H9 (cell line): ENCODE results near the gene MOXD1. TPM values are rescaled to one million over a fixed set of nuclear protein-coding genes. Genes with fewer than 3 reads are reported as not detected.

ENCODE experiments used
- DNase-seq: peaks from one replicate; pipeline ENCODE4 v3.0.0-alpha.2; 2017
- H2AFZ ChIP-seq: one replicate; pipeline ENCODE4 v1.6.1; 2013; ENCODE audit warnings: mild to moderate bottlenecking, low read length, control low read depth, moderate library complexity
- H2AK5ac ChIP-seq: 2 replicates; pipeline ENCODE4 v1.6.1; 2013; ENCODE audit warnings: low read length, control low read depth, mixed read lengths; ENCODE audit not compliant: insufficient read length
- H2BK120ac ChIP-seq: one replicate; pipeline ENCODE4 v1.6.1; 2013; ENCODE audit warnings: low read depth, mild to moderate bottlenecking, low read length, control low read depth, inconsistent platforms; ENCODE audit not compliant: poor library complexity, severe bottlenecking
- H2BK12ac ChIP-seq: 2 replicates; pipeline ENCODE4 v1.6.1; 2013; ENCODE audit warnings: low read length, control low read depth, mixed read lengths, low read depth; ENCODE audit not compliant: insufficient read length
- H2BK15ac ChIP-seq: 2 replicates; pipeline ENCODE4 v1.6.1; 2013; ENCODE audit warnings: low read depth, low read length, control low read depth
- H2BK20ac ChIP-seq: one replicate; pipeline ENCODE4 v1.6.1; 2013; ENCODE audit warnings: low read depth, mild to moderate bottlenecking, low read length, control low read depth, inconsistent platforms; ENCODE audit not compliant: poor library complexity, severe bottlenecking
- H2BK5ac ChIP-seq: 2 replicates; pipeline ENCODE4 v1.6.1; 2013; ENCODE audit warnings: low read length, control low read depth, mixed read lengths; ENCODE audit not compliant: insufficient read length
- H3K14ac ChIP-seq: 2 replicates; pipeline ENCODE4 v1.6.1; 2013; ENCODE audit warnings: low read length, control low read depth; ENCODE audit not compliant: insufficient read depth
- H3K18ac ChIP-seq: 2 replicates; pipeline ENCODE4 v1.6.1; 2013; ENCODE audit warnings: low read depth, mild to moderate bottlenecking, mixed read lengths, low read length, control low read depth; ENCODE audit not compliant: insufficient read length
- H3K23ac ChIP-seq: 2 replicates; pipeline ENCODE4 v1.6.1; 2013; ENCODE audit warnings: low read length, control low read depth, mixed read lengths, low read depth; ENCODE audit not compliant: insufficient read length
- H3K23me2 ChIP-seq: 2 replicates; pipeline ENCODE4 v1.6.1; 2013; ENCODE audit warnings: low read depth, mild to moderate bottlenecking, mixed read lengths, low read length, control low read depth; ENCODE audit not compliant: insufficient read length, poor library complexity, severe bottlenecking
- H3K27ac ChIP-seq: 2 replicates; pipeline ENCODE4 v1.5.1; 2013; ENCODE audit warnings: low read length, control low read depth, mixed read lengths, low read depth; ENCODE audit not compliant: insufficient read length
- H3K27me3 ChIP-seq: 2 replicates; pipeline ENCODE4 v1.6.1; 2013; ENCODE audit warnings: low read length, control low read depth, inconsistent platforms; ENCODE audit not compliant: insufficient read depth
- H3K4ac ChIP-seq: 2 replicates; pipeline ENCODE4 v1.6.1; 2013; ENCODE audit warnings: low read depth, mild to moderate bottlenecking, control low read depth, inconsistent platforms, low read length, moderate library complexity
- H3K4me1 ChIP-seq: 2 replicates; pipeline ENCODE4 v1.6.1; 2013; ENCODE audit warnings: low read length, control low read depth, inconsistent platforms; ENCODE audit not compliant: insufficient read depth
- H3K4me2 ChIP-seq: 2 replicates; pipeline ENCODE4 v1.6.1; 2013; ENCODE audit warnings: low read length, control low read depth, mixed read lengths; ENCODE audit not compliant: insufficient read length, insufficient read depth
- H3K56ac ChIP-seq: 2 replicates; pipeline ENCODE4 v1.6.1; 2013; ENCODE audit warnings: low read depth, mild to moderate bottlenecking, mixed read lengths, low read length, control low read depth; ENCODE audit not compliant: insufficient read length
- H3K79me1 ChIP-seq: 2 replicates; pipeline ENCODE4 v1.6.1; 2013; ENCODE audit warnings: low read depth, mild to moderate bottlenecking, moderate library complexity, low read length, control low read depth, inconsistent platforms; ENCODE audit not compliant: insufficient read depth, poor library complexity, severe bottlenecking
- H3K79me2 ChIP-seq: 2 replicates; pipeline ENCODE4 v1.6.1; 2013; ENCODE audit warnings: low read length, control low read depth, inconsistent platforms; ENCODE audit not compliant: insufficient read depth
- H3K9ac ChIP-seq: 2 replicates; pipeline ENCODE4 v1.6.1; 2013; ENCODE audit warnings: low read length, control low read depth, mixed read lengths; ENCODE audit not compliant: insufficient read length; ENCODE audit errors: extremely low read depth
- H3K9me3 ChIP-seq: one replicate; pipeline ENCODE4 v1.6.1; 2013; ENCODE audit warnings: low read depth, low read length, inconsistent platforms; ENCODE audit not compliant: control insufficient read depth
- H3T11ph ChIP-seq: one replicate; pipeline ENCODE4 v1.6.1; 2013; ENCODE audit warnings: mild to moderate bottlenecking, low read length, control low read depth, inconsistent platforms
- H4K20me1 ChIP-seq: one replicate; pipeline ENCODE4 v1.6.1; 2013; ENCODE audit not compliant: control insufficient read depth, insufficient read length, insufficient read depth
- H4K5ac ChIP-seq: 2 replicates; pipeline ENCODE4 v1.6.1; 2013; ENCODE audit warnings: low read depth, mild to moderate bottlenecking, mixed read lengths, low read length, control low read depth; ENCODE audit not compliant: insufficient read length
- H4K8ac ChIP-seq: replicated peaks from 2 replicates; pipeline ENCODE4 v1.6.1; 2013; ENCODE audit warnings: low read length, control low read depth, mixed read lengths, low read depth; ENCODE audit not compliant: insufficient read length
- H4K91ac ChIP-seq: 2 replicates; pipeline ENCODE4 v1.6.1; 2013; ENCODE audit warnings: low read depth, mild to moderate bottlenecking, moderate library complexity, mixed read lengths, low read length, control low read depth; ENCODE audit not compliant: insufficient read length
- H3K27ac Mint-ChIP-seq, 3 experiments: 2 replicates in 2 of 3; 3 replicates in 1 of 3; pipeline ENCODE4 v1.8.0; 2020 to 2021; ENCODE audit warnings: mixed read lengths in 3 of 3, mild to moderate bottlenecking in 1 of 3, moderate library complexity in 1 of 3
- H3K27me3 Mint-ChIP-seq: 2 replicates; pipeline ENCODE4 v1.8.0; 2021; ENCODE audit warnings: low read depth, mild to moderate bottlenecking, moderate library complexity, mixed read lengths
- H3K36me3 Mint-ChIP-seq, 3 experiments: 2 replicates in 2 of 3; 3 replicates in 1 of 3; pipeline ENCODE4 v1.8.0; 2020 to 2021; ENCODE audit warnings: low read depth in 3 of 3, mixed read lengths in 3 of 3; ENCODE audit not compliant: insufficient read depth in 1 of 3
- H3K4me1 Mint-ChIP-seq, 2 experiments: 2 replicates each; pipeline ENCODE4 v1.8.0; 2020; ENCODE audit warnings: mixed read lengths in 2 of 2
- H3K4me3 Mint-ChIP-seq, 2 experiments: 2 replicates in 1 of 2; 3 replicates in 1 of 2; pipeline ENCODE4 v1.8.0; 2020 to 2021; ENCODE audit warnings: mild to moderate bottlenecking in 2 of 2, mixed read lengths in 2 of 2, moderate library complexity in 1 of 2
- H3K9me3 Mint-ChIP-seq, 2 experiments: 2 replicates in 1 of 2; 3 replicates in 1 of 2; pipeline ENCODE4 v1.8.0; 2020; ENCODE audit warnings: mild to moderate bottlenecking in 2 of 2, mixed read lengths in 2 of 2, moderate library complexity in 1 of 2
- CTCF ChIP-seq: fragments of 200-600 bp; sonication (generic); conservative IDR thresholded peaks from 3 replicates; pipeline ENCODE4 v1.8.0; 2021; ENCODE audit warnings: antibody characterized with exemption, mild to moderate bottlenecking
- WGBS: extraction: QIAGEN DNeasy Blood & Tissue Kit; methylation state at CpG from one replicate; pipeline ENCODE4 v1.1.7; 2013; ENCODE audit warnings: missing lambda C conversion rate, low lambda C conversion rate, mixed read lengths; ENCODE audit not compliant: insufficient read length; ENCODE audit errors: extremely low coverage; 5-methylcytosine and 5-hydroxymethylcytosine counted together
- total RNA-seq: library from RNA; stranded (reverse); gene quantifications from 2 replicates; pipeline ENCODE4 v1.2.1, GENCODE V29; 2021

Gene MOXD1
- total RNA-seq, 1 experiment from 2014 or later = 2.3 TPM

- Histone ChIP-seq H3K56ac (no peak overlapping the region), H3K23me2 (no peaks in the 10 kb centered on the region), H3K4me2 (no peak overlapping the region), H3K27me3 (peaks cover 3% of the 10 kb centered on the region; the same call in 1 of the 2 replicates), H4K5ac (no peak overlapping the region), H2BK20ac (no peak overlapping the region), H3K23ac (no peak overlapping the region), H2AK5ac (no peak overlapping the region), H3K9ac (no peak overlapping the region), H3K79me2 (no peaks in the 10 kb centered on the region), H2BK120ac (no peak overlapping the region), H2BK12ac (no peak overlapping the region), H4K20me1 (no peaks in the 10 kb centered on the region), H3K9me3 (no peaks in the 10 kb centered on the region), H3K27ac (no peak overlapping the region), H3K14ac (no peak overlapping the region), H3K4ac (no peak overlapping the region), H2AFZ (no peak overlapping the region), H4K8ac (no peak overlapping the region), H2BK5ac (no peak overlapping the region), H3K18ac (no peak overlapping the region), H3K4me1 (peaks cover 6% of the 10 kb centered on the region; the same call in 1 of the 2 replicates), H3K79me1 (no peaks in the 10 kb centered on the region), H3T11ph (no peak overlapping the region), H2BK15ac (no peak overlapping the region), H4K91ac (no peak overlapping the region)
- H3K27me3 Mint-ChIP-seq = peaks cover 37% of the 10 kb centered on the region
- H3K9me3 Mint-ChIP-seq = peaks cover 11 to 15% of the 10 kb centered on the region in 2 experiments
- no peak overlapping the region for H3K27ac Mint-ChIP-seq
- H3K4me1 Mint-ChIP-seq = peaks cover 10 to 19% of the 10 kb centered on the region in 2 experiments
- TF ChIP-seq CTCF = no peak
- DNase-seq = no peak
- no CpG with 5 or more reads among the region's 2 CpGs for WGBS
- H3K4me3 Mint-ChIP-seq = no peak overlapping the region
- peaks cover 0 to 14% (median 2%) of the 10 kb centered on the region in 3 experiments; a peak in 3 of 7 replicates for H3K36me3 Mint-ChIP-seq
These were observed 6.2 kb downstream of the MOXD1 start for GRCh38 chr6:132395015-132395597.
